H9 (cell line): ENCODE measurements around the gene MYF6. TPM values are rescaled to one million over a fixed set of nuclear protein-coding genes. Genes with fewer than 3 reads are reported as not detected.

Experiments
- DNase-seq: peaks from one replicate; pipeline ENCODE4 v3.0.0-alpha.2; 2017
- H2AFZ ChIP-seq: one replicate; pipeline ENCODE4 v1.6.1; 2013; ENCODE audit warnings: mild to moderate bottlenecking, low read length, control low read depth, moderate library complexity
- H2AK5ac ChIP-seq: 2 replicates; pipeline ENCODE4 v1.6.1; 2013; ENCODE audit warnings: low read length, control low read depth, mixed read lengths; ENCODE audit not compliant: insufficient read length
- H2BK120ac ChIP-seq: one replicate; pipeline ENCODE4 v1.6.1; 2013; ENCODE audit warnings: low read depth, mild to moderate bottlenecking, low read length, control low read depth, inconsistent platforms; ENCODE audit not compliant: poor library complexity, severe bottlenecking
- H2BK12ac ChIP-seq: 2 replicates; pipeline ENCODE4 v1.6.1; 2013; ENCODE audit warnings: low read length, control low read depth, mixed read lengths, low read depth; ENCODE audit not compliant: insufficient read length
- H2BK15ac ChIP-seq: 2 replicates; pipeline ENCODE4 v1.6.1; 2013; ENCODE audit warnings: low read depth, low read length, control low read depth
- H2BK20ac ChIP-seq: one replicate; pipeline ENCODE4 v1.6.1; 2013; ENCODE audit warnings: low read depth, mild to moderate bottlenecking, low read length, control low read depth, inconsistent platforms; ENCODE audit not compliant: poor library complexity, severe bottlenecking
- H2BK5ac ChIP-seq: 2 replicates; pipeline ENCODE4 v1.6.1; 2013; ENCODE audit warnings: low read length, control low read depth, mixed read lengths; ENCODE audit not compliant: insufficient read length
- H3K14ac ChIP-seq: 2 replicates; pipeline ENCODE4 v1.6.1; 2013; ENCODE audit warnings: low read length, control low read depth; ENCODE audit not compliant: insufficient read depth
- H3K18ac ChIP-seq: 2 replicates; pipeline ENCODE4 v1.6.1; 2013; ENCODE audit warnings: low read depth, mild to moderate bottlenecking, mixed read lengths, low read length, control low read depth; ENCODE audit not compliant: insufficient read length
- H3K23ac ChIP-seq: 2 replicates; pipeline ENCODE4 v1.6.1; 2013; ENCODE audit warnings: low read length, control low read depth, mixed read lengths, low read depth; ENCODE audit not compliant: insufficient read length
- H3K23me2 ChIP-seq: 2 replicates; pipeline ENCODE4 v1.6.1; 2013; ENCODE audit warnings: low read depth, mild to moderate bottlenecking, mixed read lengths, low read length, control low read depth; ENCODE audit not compliant: insufficient read length, poor library complexity, severe bottlenecking
- H3K27ac ChIP-seq: 2 replicates; pipeline ENCODE4 v1.5.1; 2013; ENCODE audit warnings: low read length, control low read depth, mixed read lengths, low read depth; ENCODE audit not compliant: insufficient read length
- H3K27me3 ChIP-seq: 2 replicates; pipeline ENCODE4 v1.6.1; 2013; ENCODE audit warnings: low read length, control low read depth, inconsistent platforms; ENCODE audit not compliant: insufficient read depth
- H3K4ac ChIP-seq: 2 replicates; pipeline ENCODE4 v1.6.1; 2013; ENCODE audit warnings: low read depth, mild to moderate bottlenecking, control low read depth, inconsistent platforms, low read length, moderate library complexity
- H3K4me1 ChIP-seq: 2 replicates; pipeline ENCODE4 v1.6.1; 2013; ENCODE audit warnings: low read length, control low read depth, inconsistent platforms; ENCODE audit not compliant: insufficient read depth
- H3K4me2 ChIP-seq: 2 replicates; pipeline ENCODE4 v1.6.1; 2013; ENCODE audit warnings: low read length, control low read depth, mixed read lengths; ENCODE audit not compliant: insufficient read length, insufficient read depth
- H3K56ac ChIP-seq: 2 replicates; pipeline ENCODE4 v1.6.1; 2013; ENCODE audit warnings: low read depth, mild to moderate bottlenecking, mixed read lengths, low read length, control low read depth; ENCODE audit not compliant: insufficient read length
- H3K79me1 ChIP-seq: 2 replicates; pipeline ENCODE4 v1.6.1; 2013; ENCODE audit warnings: low read depth, mild to moderate bottlenecking, moderate library complexity, low read length, control low read depth, inconsistent platforms; ENCODE audit not compliant: insufficient read depth, poor library complexity, severe bottlenecking
- H3K79me2 ChIP-seq: 2 replicates; pipeline ENCODE4 v1.6.1; 2013; ENCODE audit warnings: low read length, control low read depth, inconsistent platforms; ENCODE audit not compliant: insufficient read depth
- H3K9ac ChIP-seq: 2 replicates; pipeline ENCODE4 v1.6.1; 2013; ENCODE audit warnings: low read length, control low read depth, mixed read lengths; ENCODE audit not compliant: insufficient read length; ENCODE audit errors: extremely low read depth
- H3K9me3 ChIP-seq: one replicate; pipeline ENCODE4 v1.6.1; 2013; ENCODE audit warnings: low read depth, low read length, inconsistent platforms; ENCODE audit not compliant: control insufficient read depth
- H3T11ph ChIP-seq: one replicate; pipeline ENCODE4 v1.6.1; 2013; ENCODE audit warnings: mild to moderate bottlenecking, low read length, control low read depth, inconsistent platforms
- H4K20me1 ChIP-seq: one replicate; pipeline ENCODE4 v1.6.1; 2013; ENCODE audit not compliant: control insufficient read depth, insufficient read length, insufficient read depth
- H4K5ac ChIP-seq: 2 replicates; pipeline ENCODE4 v1.6.1; 2013; ENCODE audit warnings: low read depth, mild to moderate bottlenecking, mixed read lengths, low read length, control low read depth; ENCODE audit not compliant: insufficient read length
- H4K8ac ChIP-seq: replicated peaks from 2 replicates; pipeline ENCODE4 v1.6.1; 2013; ENCODE audit warnings: low read length, control low read depth, mixed read lengths, low read depth; ENCODE audit not compliant: insufficient read length
- H4K91ac ChIP-seq: 2 replicates; pipeline ENCODE4 v1.6.1; 2013; ENCODE audit warnings: low read depth, mild to moderate bottlenecking, moderate library complexity, mixed read lengths, low read length, control low read depth; ENCODE audit not compliant: insufficient read length
- H3K27ac Mint-ChIP-seq, 3 experiments: 2 replicates in 2 of 3; 3 replicates in 1 of 3; pipeline ENCODE4 v1.8.0; 2020 to 2021; ENCODE audit warnings: mixed read lengths in 3 of 3, mild to moderate bottlenecking in 1 of 3, moderate library complexity in 1 of 3
- H3K27me3 Mint-ChIP-seq: 2 replicates; pipeline ENCODE4 v1.8.0; 2021; ENCODE audit warnings: low read depth, mild to moderate bottlenecking, moderate library complexity, mixed read lengths
- H3K36me3 Mint-ChIP-seq, 3 experiments: 2 replicates in 2 of 3; 3 replicates in 1 of 3; pipeline ENCODE4 v1.8.0; 2020 to 2021; ENCODE audit warnings: low read depth in 3 of 3, mixed read lengths in 3 of 3; ENCODE audit not compliant: insufficient read depth in 1 of 3
- H3K4me1 Mint-ChIP-seq, 2 experiments: 2 replicates each; pipeline ENCODE4 v1.8.0; 2020; ENCODE audit warnings: mixed read lengths in 2 of 2
- H3K4me3 Mint-ChIP-seq, 2 experiments: 2 replicates in 1 of 2; 3 replicates in 1 of 2; pipeline ENCODE4 v1.8.0; 2020 to 2021; ENCODE audit warnings: mild to moderate bottlenecking in 2 of 2, mixed read lengths in 2 of 2, moderate library complexity in 1 of 2
- H3K9me3 Mint-ChIP-seq, 2 experiments: 2 replicates in 1 of 2; 3 replicates in 1 of 2; pipeline ENCODE4 v1.8.0; 2020; ENCODE audit warnings: mild to moderate bottlenecking in 2 of 2, mixed read lengths in 2 of 2, moderate library complexity in 1 of 2
- CTCF ChIP-seq: fragments of 200-600 bp; sonication (generic); conservative IDR thresholded peaks from 3 replicates; pipeline ENCODE4 v1.8.0; 2021; ENCODE audit warnings: antibody characterized with exemption, mild to moderate bottlenecking
- WGBS: extraction: QIAGEN DNeasy Blood & Tissue Kit; methylation state at CpG from one replicate; pipeline ENCODE4 v1.1.7; 2013; ENCODE audit warnings: missing lambda C conversion rate, low lambda C conversion rate, mixed read lengths; ENCODE audit not compliant: insufficient read length; ENCODE audit errors: extremely low coverage; 5-methylcytosine and 5-hydroxymethylcytosine counted together
- total RNA-seq: library from RNA; stranded (reverse); gene quantifications from 2 replicates; pipeline ENCODE4 v1.2.1, GENCODE V29; 2021

Gene MYF6
- total RNA-seq, 1 experiment from 2014 or later: not detected

DNA sequence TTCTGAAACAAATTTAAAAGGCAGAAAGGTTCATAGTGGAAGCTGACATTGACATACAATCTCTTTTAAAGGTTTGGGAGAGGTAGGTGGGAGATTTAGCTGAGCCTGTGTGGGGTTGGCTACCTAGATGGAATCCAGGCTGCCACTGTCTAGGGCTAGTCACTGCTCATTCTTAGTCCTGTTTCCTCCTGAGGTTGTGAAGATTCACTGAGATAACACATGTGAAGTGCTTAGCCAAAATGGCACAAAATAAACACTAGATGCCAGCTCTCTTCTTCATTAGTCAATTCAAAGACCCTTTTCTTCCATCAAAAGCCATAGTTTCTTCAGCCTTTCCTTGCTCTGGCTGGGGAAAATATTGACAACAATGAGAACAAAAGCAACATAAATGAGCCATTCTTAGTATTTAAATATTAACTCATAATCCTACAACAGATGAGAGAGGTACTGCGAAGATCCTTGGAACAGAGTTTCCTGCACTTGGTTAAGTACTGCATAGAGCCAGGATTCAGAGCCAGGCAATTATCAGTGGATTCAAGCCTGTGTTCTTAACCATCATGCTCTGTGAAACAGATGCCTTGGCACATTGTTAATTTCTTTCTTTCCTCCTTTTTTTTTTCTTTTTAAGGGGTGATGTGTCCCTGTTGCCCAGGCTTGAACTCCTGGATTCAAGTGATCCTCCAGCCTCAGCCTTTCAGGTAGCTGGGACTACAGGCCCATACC is 3.5 kb downstream of the MYF6 start:
- DNase-seq: no peak
- Histone ChIP-seq H2AFZ (no peak overlapping the region), H3K4ac (no peak overlapping the region), H4K5ac (no peak overlapping the region), H3K9ac (no peak overlapping the region), H2BK120ac (no peak overlapping the region), H3K18ac (no peak overlapping the region), H3K27ac (no peak overlapping the region), H3K9me3 (no peaks in the 10 kb centered on the region), H3K4me1 (peaks cover 13% of the 10 kb centered on the region), H2BK15ac (no peak overlapping the region), H4K20me1 (no peaks in the 10 kb centered on the region), H2AK5ac (no peak overlapping the region), H3K23ac (no peak overlapping the region), H3K56ac (no peak overlapping the region), H4K91ac (no peak overlapping the region), H3K79me1 (no peaks in the 10 kb centered on the region), H2BK20ac (no peak overlapping the region), H2BK12ac (no peak overlapping the region), H3K79me2 (no peaks in the 10 kb centered on the region), H3K4me2 (peak overlapping the region; percentile 82), H3K27me3 (peaks cover 68% of the 10 kb centered on the region), H4K8ac (no peak overlapping the region), H3K14ac (no peak overlapping the region), H3K23me2 (peaks cover 22% of the 10 kb centered on the region), H2BK5ac (no peak overlapping the region), H3T11ph (no peak overlapping the region)
- peak; percentile 7; the same call in 1 of the 3 replicates for TF ChIP-seq CTCF
- peaks cover 86% of the 10 kb centered on the region for H3K27me3 Mint-ChIP-seq
- no peak overlapping the region for H3K4me3 Mint-ChIP-seq
- peaks cover 70 to 73% of the 10 kb centered on the region in 2 experiments for H3K4me1 Mint-ChIP-seq
- H3K36me3 Mint-ChIP-seq: no peaks in the 10 kb centered on the region
- no CpG with 5 or more reads among the region's 1 CpG for WGBS
- no peak overlapping the region for H3K27ac Mint-ChIP-seq
- no peaks in the 10 kb centered on the region; a peak in 1 of 5 replicates for H3K9me3 Mint-ChIP-seq
